GM13977 (cell line): ENCODE results near the gene SAGE1.
"Not testable (repeated sequence)": the region's sequence is repeated elsewhere in the genome, so short reads cannot be mapped to it uniquely, and the experiment has no call there.

ENCODE experiments used
- DNase-seq: peaks from one replicate; pipeline ENCODE4 v3.0.0; 2012; ENCODE audit warnings: low spot score
- CTCF ChIP-seq: IDR thresholded peaks from 2 replicates; pipeline ENCODE4 v1.5.1; 2012; ENCODE audit warnings: mild to moderate bottlenecking, control low read depth; ENCODE audit not compliant: insufficient read depth; ENCODE audit errors: extremely low read depth, missing control alignments
- in situ Hi-C: fragments of 300-500 bp; cut with MboI; formaldehyde crosslinking; loops from one replicate; pipeline ENCODE4 v1.12.0; 2022; ENCODE audit warnings: low sequenced_read_pairs, low pct_unique_long_range_greater_than_20kb, mixed read lengths, inconsistent platforms; ENCODE audit not compliant: unreplicated experiment

SAGE1 gene

GRCh38 chrX:135910251-135910650 lies 16.7 kb downstream of the SAGE1 start:
- in situ Hi-C loops, result no loop called here
- DNase-seq, result no peak
- TF ChIP-seq CTCF, result no peak

DNA sequence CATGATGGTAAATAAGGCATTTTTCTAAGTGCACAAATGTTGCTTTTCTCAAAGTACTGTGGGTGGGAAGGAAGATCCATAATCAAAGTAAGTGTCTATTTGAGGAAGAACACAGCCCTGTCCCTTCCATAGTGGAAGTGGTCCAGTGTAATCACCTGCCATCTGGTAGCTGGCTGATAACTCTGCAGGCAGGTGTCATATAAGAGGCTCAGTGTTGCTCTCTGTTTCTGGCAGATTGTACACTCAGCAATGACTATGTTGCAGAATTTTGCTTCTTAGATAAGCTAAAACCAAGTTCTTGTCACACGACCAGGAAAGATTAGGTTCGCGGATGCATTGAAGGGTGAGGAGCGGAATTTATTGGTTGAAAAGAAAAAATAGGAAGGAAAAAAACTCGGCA lies 20.9 kb downstream of the SAGE1 start:
- in situ Hi-C loops, result no loop called here
- no peak for DNase-seq
- no peak for TF ChIP-seq CTCF

- DNase-seq, in situ Hi-C loops: not testable (repeated sequence)
Observed at GRCh38 chrX:135920516-135920915, 27.0 kb downstream of the SAGE1 start.

DNA sequence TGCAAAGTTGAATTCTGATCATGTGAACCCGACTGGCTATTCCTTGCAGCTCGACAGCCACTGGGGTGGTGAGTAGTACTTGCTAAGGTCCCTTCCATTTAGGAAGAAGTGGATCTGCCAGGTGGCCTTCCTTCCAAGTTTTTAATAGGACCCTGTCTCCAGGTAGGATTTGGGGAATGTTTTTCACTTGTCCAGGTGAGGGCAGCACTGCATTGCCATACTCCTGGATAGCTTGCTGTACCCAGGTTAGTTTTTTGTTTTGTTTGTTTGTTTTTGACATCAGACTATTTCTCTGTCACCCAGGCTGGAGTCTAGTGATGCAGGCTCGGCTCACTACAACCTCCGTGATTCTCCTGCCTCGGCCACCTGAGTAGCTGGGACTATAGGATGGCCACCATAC lies 29.8 kb downstream of the SAGE1 start:
- peak; percentile 15 for TF ChIP-seq CTCF
- in situ Hi-C loops, result no loop called here
- no peak for DNase-seq

GRCh38 chrX:135927897-135928296 lies 34.4 kb downstream of the SAGE1 start:
- no peak for DNase-seq
- TF ChIP-seq CTCF, result no peak
- in situ Hi-C loops, result no loop called here

DNA sequence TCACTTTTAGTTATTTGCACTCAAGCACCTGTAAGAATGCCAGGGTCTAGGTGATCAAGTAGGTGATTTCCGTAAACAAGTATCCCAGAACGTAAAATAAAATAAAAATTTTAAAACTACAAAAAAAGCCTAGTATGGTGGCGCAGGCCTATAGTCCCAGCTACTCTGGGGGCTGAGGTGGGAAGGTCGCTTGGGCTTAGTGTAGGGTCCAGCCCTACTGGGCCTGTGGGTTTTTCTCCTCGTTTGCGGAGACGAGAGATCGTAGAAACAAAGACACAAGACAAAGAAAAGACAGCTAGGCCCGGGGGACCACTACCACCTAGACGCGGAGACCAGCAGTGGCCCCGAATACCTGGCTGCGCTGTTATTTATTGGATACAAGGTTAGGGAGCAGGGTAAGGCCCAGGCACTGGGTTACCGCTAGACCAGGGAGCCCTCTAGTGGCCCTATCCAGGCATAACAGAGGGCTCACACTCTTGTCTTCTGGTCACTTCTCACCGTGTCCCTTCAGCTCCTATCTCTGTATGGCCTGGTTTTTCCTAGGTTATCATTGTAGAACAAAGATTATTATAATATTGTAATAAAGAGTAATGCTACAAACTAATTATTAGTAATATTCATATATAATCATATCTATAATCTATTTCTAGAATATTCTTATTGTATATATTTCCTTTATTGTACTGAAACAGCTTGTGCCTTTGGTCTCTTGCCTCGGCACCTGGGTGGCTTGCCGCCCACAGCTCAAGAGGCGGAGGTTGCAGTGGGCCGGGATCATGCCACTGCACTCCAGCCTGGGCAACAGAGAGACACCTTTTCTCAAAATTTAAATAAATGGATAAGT lies 38.4 kb downstream of the SAGE1 start:
- peak; percentile 14 for DNase-seq
- TF ChIP-seq CTCF, result peak; percentile 78
- in situ Hi-C loops, result no loop called here

GRCh38 chrX:135944486-135944885 lies 51.0 kb downstream of the SAGE1 start:
- in situ Hi-C loops, result no loop called here
- DNase-seq, result no peak
- TF ChIP-seq CTCF, result no peak
